Mesenchymal stem cell (in vitro differentiated cells and primary cell): ENCODE data around the gene SNX14.

Source experiments
- DNase-seq: peaks from one replicate; pipeline ENCODE4 v3.0.0-alpha.2; 2013
- H2AFZ ChIP-seq: one replicate; pipeline ENCODE4 v1.6.1; 2013; ENCODE audit warnings: low read depth, mild to moderate bottlenecking, control low read depth, inconsistent platforms, low read length, moderate library complexity
- H2AK5ac ChIP-seq: 2 replicates; pipeline ENCODE4 v1.6.1; 2013; ENCODE audit warnings: low read length, moderate library complexity, mild to moderate bottlenecking, inconsistent platforms; ENCODE audit not compliant: severe bottlenecking
- H2BK120ac ChIP-seq: one replicate; pipeline ENCODE4 v1.6.1; 2013; ENCODE audit warnings: low read depth, mild to moderate bottlenecking, inconsistent platforms, low read length, moderate library complexity
- H2BK12ac ChIP-seq, 2 experiments: one replicate each; pipeline ENCODE4 v1.6.1; 2013; ENCODE audit warnings: inconsistent platforms in 2 of 2, low read length in 2 of 2, mild to moderate bottlenecking in 2 of 2, moderate library complexity in 2 of 2, control low read depth in 1 of 2
- H2BK15ac ChIP-seq: one replicate; pipeline ENCODE4 v1.6.1; 2013; ENCODE audit warnings: mild to moderate bottlenecking, low read depth, inconsistent platforms; ENCODE audit not compliant: poor library complexity, severe bottlenecking
- H2BK5ac ChIP-seq: 2 replicates; pipeline ENCODE4 v1.6.1; 2013; ENCODE audit warnings: low read depth, mild to moderate bottlenecking, low read length, control low read depth, inconsistent platforms; ENCODE audit not compliant: poor library complexity, severe bottlenecking
- H3K14ac ChIP-seq, 2 experiments: one replicate each; pipeline ENCODE4 v1.6.1; 2013; ENCODE audit warnings: inconsistent platforms in 2 of 2, low read length in 2 of 2, control low read depth in 1 of 2, mild to moderate bottlenecking in 1 of 2, moderate library complexity in 1 of 2
- H3K18ac ChIP-seq, 2 experiments: one replicate each; pipeline ENCODE4 v1.6.1; 2013; ENCODE audit warnings: inconsistent platforms in 2 of 2, low read length in 2 of 2, control low read depth in 1 of 2, low read depth in 1 of 2, mild to moderate bottlenecking in 1 of 2
- H3K23ac ChIP-seq, 2 experiments: one replicate each; pipeline ENCODE4 v1.6.1; 2013; ENCODE audit warnings: inconsistent platforms in 2 of 2, low read length in 2 of 2, mild to moderate bottlenecking in 2 of 2, moderate library complexity in 2 of 2, control low read depth in 1 of 2
- H3K27ac ChIP-seq: 2 replicates; pipeline ENCODE4 v1.5.1; 2013; ENCODE audit warnings: mild to moderate bottlenecking, moderate library complexity, low read length, control low read depth, inconsistent platforms; ENCODE audit not compliant: poor library complexity, severe bottlenecking
- H3K27me3 ChIP-seq, 2 experiments: 2 replicates each; pipeline versions ENCODE4 v1.6.1 to v1.7.0; 2013; ENCODE audit warnings: low read length in 2 of 2, mild to moderate bottlenecking in 2 of 2, moderate library complexity in 2 of 2, control low read depth in 1 of 2, inconsistent platforms in 1 of 2; ENCODE audit not compliant: control insufficient read depth in 1 of 2, insufficient read depth in 1 of 2
- H3K36me3 ChIP-seq, 2 experiments: 2 replicates each; pipeline versions ENCODE4 v1.6.1 to v1.7.0; 2013; ENCODE audit warnings: low read length in 2 of 2, control low read depth in 1 of 2, inconsistent platforms in 1 of 2, low read depth in 1 of 2, mild to moderate bottlenecking in 1 of 2; ENCODE audit not compliant: insufficient read depth in 2 of 2, control insufficient read depth in 1 of 2
- H3K4ac ChIP-seq, 2 experiments: one replicate each; pipeline ENCODE4 v1.6.1; 2013; ENCODE audit warnings: inconsistent platforms in 2 of 2, low read length in 2 of 2, mild to moderate bottlenecking in 2 of 2, moderate library complexity in 2 of 2, control low read depth in 1 of 2, low read depth in 1 of 2
- H3K4me1 ChIP-seq: 2 replicates; pipeline ENCODE4 v1.6.1; 2013; ENCODE audit warnings: low read depth, low read length, control low read depth; ENCODE audit not compliant: control insufficient read depth, insufficient read depth
- H3K4me2 ChIP-seq: 2 replicates; pipeline ENCODE4 v1.6.1; 2013; ENCODE audit warnings: low read length, mild to moderate bottlenecking, inconsistent platforms; ENCODE audit not compliant: poor library complexity, severe bottlenecking
- H3K4me3 ChIP-seq, 2 experiments: 2 replicates each; pipeline versions ENCODE4 v1.5.1 to v1.7.0; 2013; ENCODE audit warnings: low read length in 2 of 2, mild to moderate bottlenecking in 2 of 2, control low read depth in 1 of 2, low read depth in 1 of 2; ENCODE audit not compliant: insufficient read depth in 1 of 2
- H3K79me1 ChIP-seq: replicated peaks from 2 replicates; pipeline ENCODE4 v1.6.1; 2013; ENCODE audit warnings: mild to moderate bottlenecking, control low read depth, low read length, inconsistent platforms; ENCODE audit not compliant: poor library complexity, severe bottlenecking
- H3K9ac ChIP-seq: 2 replicates; pipeline ENCODE4 v1.7.0; 2013; ENCODE audit warnings: mild to moderate bottlenecking, low read length, moderate library complexity
- H3K9me3 ChIP-seq: 2 replicates; pipeline ENCODE4 v1.7.0; 2013; ENCODE audit warnings: mild to moderate bottlenecking, low read length; ENCODE audit not compliant: control insufficient read depth
- H4K8ac ChIP-seq: one replicate; pipeline ENCODE4 v1.6.1; 2013; ENCODE audit warnings: inconsistent platforms, mild to moderate bottlenecking, low read length, moderate library complexity
- H4K91ac ChIP-seq: one replicate; pipeline ENCODE4 v1.6.1; 2013; ENCODE audit warnings: mild to moderate bottlenecking, low read length, inconsistent platforms
- WGBS: methylation state at CpG from one replicate; pipeline ENCODE4 v1.1.7; 2013; ENCODE audit warnings: mixed read lengths; 5-methylcytosine and 5-hydroxymethylcytosine counted together

Gene SNX14

DNA sequence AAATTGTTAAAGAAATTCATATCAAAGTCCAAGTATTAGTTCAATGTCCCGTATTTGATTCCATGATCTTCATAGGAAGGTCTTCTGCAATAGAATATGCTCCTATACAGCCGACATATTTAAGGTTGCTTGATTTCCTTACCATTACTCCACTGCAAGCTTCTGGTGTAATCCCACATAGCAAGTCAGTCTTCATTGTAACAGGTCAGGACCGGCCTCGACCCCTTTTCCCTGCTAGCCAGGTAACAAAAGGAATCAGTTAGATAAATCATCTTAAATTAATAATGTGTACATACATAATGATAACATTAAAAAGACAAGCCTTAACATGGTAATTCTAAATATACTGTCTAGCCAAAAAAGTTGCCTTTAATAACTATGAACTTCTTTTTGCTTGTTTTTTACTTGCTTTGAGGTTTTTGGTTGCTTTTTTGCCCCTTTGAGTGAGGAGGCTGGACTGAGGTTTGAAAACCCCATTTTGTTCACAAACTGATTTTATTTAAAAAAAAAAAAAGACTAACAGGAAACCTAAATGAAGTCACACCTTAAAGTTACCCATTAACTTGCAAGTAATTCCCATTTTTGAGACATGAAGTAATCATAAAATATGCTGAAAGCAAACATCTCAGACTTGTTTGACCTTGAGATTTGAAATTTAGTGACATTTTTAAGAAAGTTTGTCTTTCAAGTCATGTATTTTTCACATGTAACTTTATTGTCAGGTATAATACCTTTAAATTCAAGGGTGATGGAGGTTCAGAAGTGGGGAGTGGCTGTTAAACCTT is 19.2 kb upstream of the SNX14 start:
- Histone ChIP-seq H3K79me1 (peaks cover 5% of the 10 kb centered on the region), H3K36me3 (peaks cover 14 to 100% of the 10 kb centered on the region in 2 experiments), H2BK12ac (no peak overlapping the region), H2AK5ac (peak overlapping the region; percentile 98), H3K27ac (peak overlapping the region; percentile 64), H3K4me2 (no peak overlapping the region), H2BK5ac (no peak overlapping the region), H2BK15ac (no peak overlapping the region), H2AFZ (no peak overlapping the region), H3K27me3 (no peaks in the 10 kb centered on the region), H3K4me3 (no peak overlapping the region), H3K14ac (no peak overlapping the region), H3K23ac (no peak overlapping the region), H2BK120ac (no peak overlapping the region), H3K9me3 (no peaks in the 10 kb centered on the region), H3K4me1 (peaks cover 4% of the 10 kb centered on the region), H4K91ac (no peak overlapping the region), H3K18ac (no peak overlapping the region), H4K8ac (no peak overlapping the region), H3K4ac (no peak overlapping the region), H3K9ac (no peak overlapping the region)
- DNase-seq = no peak
- 94% methylated on average over 2 of the region's 4 CpGs for WGBS

DNA sequence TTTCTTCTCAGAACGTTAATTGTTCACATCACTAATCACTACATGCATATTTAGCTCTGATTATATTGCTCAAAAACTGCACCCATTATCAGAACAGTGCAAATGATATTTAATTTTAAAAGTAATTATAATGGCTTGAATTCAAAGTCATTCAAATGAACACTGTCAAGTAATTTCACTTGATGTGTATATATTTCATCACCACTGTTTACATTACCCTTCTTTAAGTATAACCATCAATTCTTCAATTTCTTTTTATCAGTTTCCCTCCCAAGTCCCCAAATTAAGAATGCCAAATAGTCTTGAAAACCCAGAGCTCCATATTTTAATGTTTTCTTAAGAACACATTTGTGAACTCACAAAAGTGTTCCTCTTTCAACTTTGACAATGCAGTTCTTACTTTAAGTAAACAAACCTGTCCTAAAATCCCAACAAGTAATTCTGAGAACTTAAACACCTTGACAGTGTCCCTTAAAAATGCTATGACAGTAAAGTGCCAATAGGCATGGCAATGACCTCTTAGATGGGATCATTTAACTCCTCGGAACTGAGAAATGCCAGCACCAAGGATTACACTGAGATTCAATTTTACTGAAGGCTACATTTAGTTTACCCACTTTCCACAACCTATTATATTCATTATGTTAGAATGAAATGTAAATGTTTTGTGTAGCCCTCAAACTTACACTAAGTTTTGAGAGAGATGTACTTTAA is 16.7 kb upstream of the SNX14 start:
- Histone ChIP-seq H2BK5ac (no peak overlapping the region), H3K18ac (no peak overlapping the region), H3K9ac (no peak overlapping the region), H3K4me1 (peaks cover 2% of the 10 kb centered on the region), H2BK12ac (no peak overlapping the region), H3K79me1 (peaks cover 6% of the 10 kb centered on the region), H3K9me3 (no peaks in the 10 kb centered on the region), H3K27me3 (no peaks in the 10 kb centered on the region), H3K27ac (no peak overlapping the region), H3K4me3 (no peak overlapping the region), H4K8ac (no peak overlapping the region), H2BK15ac (no peak overlapping the region), H4K91ac (no peak overlapping the region), H3K14ac (no peak overlapping the region), H3K23ac (no peak overlapping the region), H2AK5ac (no peak overlapping the region), H3K36me3 (peaks cover 5 to 100% of the 10 kb centered on the region in 2 experiments), H2BK120ac (no peak overlapping the region), H2AFZ (no peak overlapping the region), H3K4me2 (no peak overlapping the region), H3K4ac (no peak overlapping the region)
- no peak for DNase-seq
- WGBS = 100% methylated on average over 1 of the region's 2 CpGs

DNA sequence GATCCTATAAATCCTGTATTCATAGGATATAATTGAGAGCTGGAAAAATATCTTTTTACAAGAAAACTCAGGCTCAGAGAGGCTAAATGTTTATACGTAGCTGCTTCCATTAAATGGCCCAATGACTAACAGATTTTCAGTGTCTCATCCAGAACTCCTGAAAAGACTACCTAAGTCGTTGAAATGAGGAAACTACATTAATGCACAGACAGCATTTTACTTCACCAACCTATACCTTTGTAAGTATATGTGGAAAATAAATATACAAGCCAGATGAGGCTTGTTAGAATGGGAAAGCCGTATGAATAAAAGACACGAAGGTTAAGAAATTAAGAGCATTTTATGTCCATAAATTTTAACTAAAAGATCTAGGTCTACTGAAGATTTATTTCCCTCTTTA is 8.4 kb upstream of the SNX14 start:
- Histone ChIP-seq H3K9me3 (no peaks in the 10 kb centered on the region), H2BK15ac (no peak overlapping the region), H3K9ac (no peak overlapping the region), H3K36me3 (peaks cover 6 to 40% of the 10 kb centered on the region in 2 experiments), H2BK5ac (no peak overlapping the region), H3K4ac (no peak overlapping the region), H3K27ac (no peak overlapping the region), H2AK5ac (no peak overlapping the region), H3K23ac (no peak overlapping the region), H3K18ac (no peak overlapping the region), H3K4me3 (no peak overlapping the region), H4K91ac (no peak overlapping the region), H2BK120ac (no peak overlapping the region), H2BK12ac (no peak overlapping the region), H3K4me2 (no peak overlapping the region), H3K27me3 (no peaks in the 10 kb centered on the region), H3K14ac (no peak overlapping the region), H3K79me1 (peaks cover 11% of the 10 kb centered on the region), H2AFZ (no peak overlapping the region), H4K8ac (no peak overlapping the region), H3K4me1 (no peaks in the 10 kb centered on the region)
- WGBS = 100% methylated on average over 3 of the region's 4 CpGs
- no peak for DNase-seq

DNA sequence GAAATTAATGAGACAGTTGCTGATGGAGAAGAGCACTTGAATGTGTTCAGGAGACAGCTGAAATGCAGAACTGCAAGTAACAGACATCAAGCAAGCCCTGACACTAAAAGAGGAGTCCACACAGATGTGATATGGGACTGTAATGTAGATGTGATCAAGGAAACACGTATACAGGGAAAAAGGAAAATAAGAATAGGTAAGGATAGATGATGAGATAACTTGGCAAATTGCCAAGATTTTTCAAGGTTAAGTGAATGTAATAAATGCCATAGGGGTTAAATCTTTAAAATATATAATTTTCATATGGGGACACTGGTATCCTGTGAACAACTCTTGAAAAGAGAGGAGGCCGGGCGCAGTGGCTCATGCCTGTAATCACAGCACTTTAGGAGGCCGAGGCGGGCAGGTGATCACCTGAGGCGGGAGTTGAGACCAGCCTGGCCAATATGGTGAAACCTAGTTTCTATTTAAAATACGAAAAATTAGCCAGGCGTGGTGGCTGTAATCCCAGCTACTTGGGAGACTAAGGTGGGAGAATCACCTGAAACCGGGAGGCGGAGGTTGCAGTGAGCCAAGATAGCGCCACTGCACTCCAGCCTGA is 7.2 kb upstream of the SNX14 start:
- no peak overlapping the region for H3K14ac ChIP-seq
- H3K9ac ChIP-seq = no peak overlapping the region
- no peak for DNase-seq
- no peak overlapping the region for H4K91ac ChIP-seq
- no peak overlapping the region for H3K18ac ChIP-seq
- no peak overlapping the region for H3K4ac ChIP-seq
- H2AK5ac ChIP-seq = no peak overlapping the region
- no peak overlapping the region for H2BK5ac ChIP-seq
- H4K8ac ChIP-seq = no peak overlapping the region
- no peak overlapping the region for H2BK15ac ChIP-seq
- 98% methylated on average over 10 of the region's 11 CpGs for WGBS
- no peak overlapping the region for H3K4me3 ChIP-seq
- no peak overlapping the region for H3K27ac ChIP-seq
- H3K36me3 ChIP-seq = peaks cover 6 to 27% of the 10 kb centered on the region in 2 experiments
- peaks cover 11% of the 10 kb centered on the region for H3K79me1 ChIP-seq
- H3K27me3 ChIP-seq = no peaks in the 10 kb centered on the region
- H2BK120ac ChIP-seq = no peak overlapping the region
- no peak overlapping the region for H3K23ac ChIP-seq
- no peak overlapping the region for H2AFZ ChIP-seq
- no peaks in the 10 kb centered on the region for H3K9me3 ChIP-seq
- no peak overlapping the region for H3K4me2 ChIP-seq
- H3K4me1 ChIP-seq = no peaks in the 10 kb centered on the region
- no peak overlapping the region for H2BK12ac ChIP-seq
